Esophagus muscularis mucosa (tissue), 4 donors: ENCODE results near the gene TFAP2A. TPM values are rescaled to one million over a fixed set of nuclear protein-coding genes. Genes with fewer than 3 reads are reported as not detected.

Experiments
- DNase-seq: peaks from one replicate; pipeline ENCODE4 v3.0.0-alpha.2; 2017; ENCODE audit errors: extremely low spot score
- H3K27ac ChIP-seq, 4 donors: fragments of 200-600 bp; sonication (generic); replicated peaks in 1 of 4; 1 replicate in 3 of 4; 2 replicates in 1 of 4; pipeline ENCODE4 v1.5.1; 2016 to 2019; ENCODE audit warnings: mild to moderate bottlenecking in 1 of 4
- H3K27me3 ChIP-seq, 4 donors: fragments of 200-600 bp; sonication (generic); one replicate each; pipeline versions ENCODE4 v1.5.1 to v1.6.0; 2016 to 2019
- H3K36me3 ChIP-seq, 4 donors: fragments of 200-600 bp; sonication (generic); one replicate each; pipeline ENCODE4 v1.5.1; 2016 to 2019
- H3K4me1 ChIP-seq, 4 donors: fragments of 200-600 bp; sonication (generic); one replicate each; pipeline ENCODE4 v1.5.1; 2016 to 2019
- H3K4me3 ChIP-seq, 4 donors: fragments of 200-600 bp; sonication (generic); 1 replicate in 2 of 4; 2 replicates in 2 of 4; pipeline ENCODE4 v1.5.1; 2016 to 2019; ENCODE audit warnings: mild to moderate bottlenecking in 4 of 4, moderate library complexity in 1 of 4
- H3K9me3 ChIP-seq, 4 donors: fragments of 200-600 bp; sonication (generic); 1 replicate in 3 of 4; 2 replicates in 1 of 4; pipeline ENCODE4 v1.5.1; 2016 to 2019
- EP300 ChIP-seq: sonication (generic); formaldehyde crosslinking; IDR thresholded peaks from one replicate; pipeline ENCODE4 v1.6.1; 2017; ENCODE audit warnings: antibody characterized with exemption
- POLR2A ChIP-seq: fragments of 450-650 bp; IDR thresholded peaks from one replicate; pipeline ENCODE4 v1.6.1; 2017; ENCODE audit warnings: antibody characterized with exemption, moderate library complexity, mild to moderate bottlenecking, low read depth
- POLR2AphosphoS5 ChIP-seq, 2 donors: sonication (generic); formaldehyde crosslinking; IDR thresholded peaks; one replicate each; pipeline ENCODE4 v1.6.1; 2017; ENCODE audit warnings: antibody characterized with exemption in 2 of 2
- WGBS: methylation state at CpG from one replicate; pipeline ENCODE4 v1.1.5; 2018; 5-methylcytosine and 5-hydroxymethylcytosine counted together
- intact Hi-C: fragments of 100-400 bp; cut with DNase I; formaldehyde crosslinking; loops from one replicate; pipeline ENCODE4 v1.15.1; 2023
- total RNA-seq, 4 donors: library from RNA; depleted of rRNA; stranded (reverse); fragments of >200 nt; gene quantifications; one replicate each; pipeline versions ENCODE4 v1.1.0 to v1.2.1, GENCODE V29; 2016
- TF ChIP-seq, protein P1 (sequence below), 3 experiments: fragments of 200-600 bp in 2 of 3; fragments of 450-650 bp in 1 of 3; sonication (generic) in 2 of 3; IDR thresholded peaks; one replicate each; pipeline ENCODE4 v1.5.1; 2017 to 2019; ENCODE audit warnings: antibody characterized with exemption in 3 of 3, mild to moderate bottlenecking in 2 of 3, moderate library complexity in 1 of 3

Gene TFAP2A
- total RNA-seq, 4 donors from 2014 or later: 0.69 to 3.0 (median 1.3) TPM

DNA sequence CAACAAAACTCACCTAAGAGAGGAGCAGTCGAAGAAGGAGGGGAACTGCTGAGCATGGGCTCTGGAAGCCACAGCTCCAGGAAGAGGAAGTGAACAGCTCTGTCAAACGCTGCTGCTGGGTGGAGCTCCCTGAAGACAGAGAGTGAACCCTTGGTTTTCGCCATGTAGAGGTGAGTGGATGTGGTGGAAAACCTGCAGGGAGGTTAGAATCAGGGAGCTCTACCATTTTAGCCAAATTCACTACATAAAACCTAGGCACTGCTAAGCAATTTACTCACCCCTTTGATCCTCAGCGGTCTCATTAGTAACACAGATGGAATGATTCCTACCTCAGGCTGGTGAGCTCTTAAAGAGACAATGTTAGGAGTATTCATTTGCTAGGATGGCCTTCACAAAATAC lies 19.4 kb upstream of the TFAP2A start:
- TF ChIP-seq, protein P1, sequence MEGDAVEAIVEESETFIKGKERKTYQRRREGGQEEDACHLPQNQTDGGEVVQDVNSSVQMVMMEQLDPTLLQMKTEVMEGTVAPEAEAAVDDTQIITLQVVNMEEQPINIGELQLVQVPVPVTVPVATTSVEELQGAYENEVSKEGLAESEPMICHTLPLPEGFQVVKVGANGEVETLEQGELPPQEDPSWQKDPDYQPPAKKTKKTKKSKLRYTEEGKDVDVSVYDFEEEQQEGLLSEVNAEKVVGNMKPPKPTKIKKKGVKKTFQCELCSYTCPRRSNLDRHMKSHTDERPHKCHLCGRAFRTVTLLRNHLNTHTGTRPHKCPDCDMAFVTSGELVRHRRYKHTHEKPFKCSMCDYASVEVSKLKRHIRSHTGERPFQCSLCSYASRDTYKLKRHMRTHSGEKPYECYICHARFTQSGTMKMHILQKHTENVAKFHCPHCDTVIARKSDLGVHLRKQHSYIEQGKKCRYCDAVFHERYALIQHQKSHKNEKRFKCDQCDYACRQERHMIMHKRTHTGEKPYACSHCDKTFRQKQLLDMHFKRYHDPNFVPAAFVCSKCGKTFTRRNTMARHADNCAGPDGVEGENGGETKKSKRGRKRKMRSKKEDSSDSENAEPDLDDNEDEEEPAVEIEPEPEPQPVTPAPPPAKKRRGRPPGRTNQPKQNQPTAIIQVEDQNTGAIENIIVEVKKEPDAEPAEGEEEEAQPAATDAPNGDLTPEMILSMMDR (IDR thresholded peaks at IDR 0.05): no peak
- TF ChIP-seq POLR2A (no peak), POLR2AphosphoS5 (IDR thresholded peaks at IDR 0.05) (no peak), EP300 (no peak)
- no peak for DNase-seq
- H3K27ac ChIP-seq: no peak overlapping the region

DNA sequence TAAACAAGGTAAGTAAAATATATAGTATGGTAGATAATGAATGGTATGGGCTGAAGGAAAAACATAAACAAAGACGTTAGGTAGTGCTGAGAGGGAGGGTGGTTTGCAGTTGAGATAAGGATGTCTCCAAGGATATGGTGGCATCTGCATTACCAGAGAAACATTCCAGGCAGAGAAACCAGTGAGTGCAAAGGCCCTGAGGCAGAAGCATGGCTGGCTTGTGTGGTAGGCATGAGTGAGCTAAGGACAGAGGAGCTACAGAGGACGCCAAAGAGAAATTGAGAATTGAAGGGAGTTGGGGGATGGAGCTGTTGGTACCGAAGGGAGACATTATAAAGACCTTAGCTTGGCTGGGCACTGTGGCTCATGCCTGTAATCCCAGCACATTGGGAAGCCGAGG lies 18.4 kb upstream of the TFAP2A start:
- no peak for DNase-seq
- H3K9me3 ChIP-seq: no peaks in the 10 kb centered on the region
- TF ChIP-seq POLR2A (no peak), POLR2AphosphoS5 (IDR thresholded peaks at IDR 0.05) (no peak), EP300 (no peak)
- TF ChIP-seq, protein P1 (IDR thresholded peaks at IDR 0.05): no peak
- no peaks in the 10 kb centered on the region for H3K36me3 ChIP-seq
- no peak overlapping the region for H3K27ac ChIP-seq
- WGBS: 81% methylated on average over 4 of the region's 4 CpGs
- H3K4me1 ChIP-seq: peaks cover 0 to 4% (median 0%) of the 10 kb centered on the region in 4 donors
- H3K4me3 ChIP-seq: no peak overlapping the region
- intact Hi-C loops: no loop called here
- peaks cover 0 to 48% (median 0%) of the 10 kb centered on the region in 4 donors for H3K27me3 ChIP-seq

More for the DNA sequence above, 19.4 kb upstream of the TFAP2A start:
- intact Hi-C loops: no loop called here
- Histone ChIP-seq H3K36me3 (no peaks in the 10 kb centered on the region), H3K4me1 (peaks cover 0 to 4% (median 0%) of the 10 kb centered on the region in 4 donors), H3K27me3 (peaks cover 0 to 43% (median 0%) of the 10 kb centered on the region in 4 donors), H3K4me3 (no peak overlapping the region), H3K9me3 (no peaks in the 10 kb centered on the region)
- WGBS: 65% methylated on average over 4 of the region's 4 CpGs

DNA sequence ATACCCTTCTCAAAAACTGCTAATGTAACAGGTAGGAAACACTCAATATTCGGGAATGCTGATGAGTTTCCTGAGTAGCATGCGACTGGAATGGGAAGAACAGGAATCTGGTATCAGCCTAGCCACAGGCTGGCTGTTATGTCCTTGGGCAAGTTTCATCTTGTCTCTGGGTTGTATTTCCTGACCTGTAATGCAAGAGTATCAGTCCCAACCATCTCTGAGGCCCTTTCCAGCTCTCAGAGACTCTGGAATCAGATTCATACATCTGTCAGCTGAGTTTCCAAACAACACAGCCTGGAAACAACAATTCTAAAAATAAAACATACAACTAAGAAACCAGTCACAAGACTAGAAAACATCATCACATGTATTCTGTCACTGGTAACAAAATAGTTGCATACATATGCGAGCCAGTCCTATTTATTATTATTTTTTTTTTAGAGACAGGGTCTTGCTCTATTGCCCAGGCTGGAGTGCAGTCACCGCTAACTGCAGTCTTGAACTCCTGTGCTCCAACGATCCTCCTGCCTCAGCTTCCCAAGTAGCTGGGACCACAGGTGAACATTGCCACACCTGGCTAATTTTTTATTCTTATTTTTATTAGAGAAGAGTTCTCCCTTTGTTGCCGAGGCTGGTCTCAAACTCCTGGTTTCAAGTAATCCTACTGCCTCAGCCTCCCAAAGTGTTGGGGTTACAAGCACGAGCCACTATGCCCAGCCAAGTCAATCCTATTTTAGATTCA lies 16.7 kb upstream of the TFAP2A start:
- WGBS: 88% methylated on average over 7 of the region's 7 CpGs
- Histone ChIP-seq H3K27me3 (peaks cover 0 to 48% (median 2%) of the 10 kb centered on the region in 4 donors), H3K36me3 (no peaks in the 10 kb centered on the region), H3K27ac (no peak overlapping the region), H3K4me1 (peaks cover 0 to 8% (median 2%) of the 10 kb centered on the region in 4 donors), H3K9me3 (no peaks in the 10 kb centered on the region), H3K4me3 (no peak overlapping the region)
- TF ChIP-seq POLR2AphosphoS5 (IDR thresholded peaks at IDR 0.05) (no peak), POLR2A (no peak), EP300 (no peak)
- TF ChIP-seq, protein P1 (IDR thresholded peaks at IDR 0.05): no peak
- peak; percentile 64 for DNase-seq
- intact Hi-C loops: no loop called here

DNA sequence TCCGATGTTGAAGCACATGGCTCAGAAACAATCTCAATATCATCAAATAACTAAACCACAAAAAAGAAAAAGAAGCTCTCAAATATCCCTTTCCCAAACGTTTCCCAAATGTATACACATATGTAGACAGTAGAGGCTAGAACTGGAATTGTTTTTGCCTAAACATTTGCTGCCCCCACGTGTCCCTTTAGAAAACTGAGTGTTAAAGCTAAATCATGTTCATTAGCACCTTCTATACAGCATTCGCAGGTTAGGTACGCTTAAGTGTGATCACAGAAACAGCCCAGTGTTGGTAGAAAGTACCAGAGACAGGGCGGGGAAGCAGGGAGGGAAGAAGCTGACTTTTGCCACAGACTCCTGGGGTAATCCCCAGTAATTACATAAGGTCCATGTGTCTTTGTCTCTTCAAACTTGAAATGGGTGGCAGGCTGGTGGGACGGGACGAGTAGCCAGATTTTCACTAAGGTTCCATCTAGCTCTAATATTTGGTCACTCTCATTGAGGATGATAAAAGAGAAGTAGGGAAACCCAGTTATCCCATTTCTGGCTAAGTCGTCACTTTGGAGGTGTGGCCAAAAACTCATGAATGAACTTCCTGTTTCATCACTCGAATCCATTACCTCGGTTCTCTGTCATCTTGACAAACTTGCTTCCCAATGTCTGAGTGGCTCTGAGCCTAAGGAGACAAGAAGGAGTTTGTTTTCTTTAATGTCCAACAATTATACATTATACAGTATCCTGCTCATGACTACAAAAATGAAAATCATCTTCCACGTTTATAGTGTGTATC lies 15.0 kb upstream of the TFAP2A start:
- no peaks in the 10 kb centered on the region for H3K9me3 ChIP-seq
- intact Hi-C loops: loop anchor here (2.0 kb wide), 2 partner anchors 399 to 889 kb away; no protein-coding TSS in a partner anchor
- H3K27ac ChIP-seq: no peak overlapping the region
- WGBS: 20% methylated on average over 12 of the region's 12 CpGs
- H3K36me3 ChIP-seq: no peaks in the 10 kb centered on the region
- TF ChIP-seq, protein P1 (IDR thresholded peaks at IDR 0.05): peak; percentile 50 to 57 (median 57)
- TF ChIP-seq EP300: no peak
- TF ChIP-seq POLR2A: no peak
- H3K27me3 ChIP-seq: peaks cover 0 to 65% (median 10%) of the 10 kb centered on the region in 4 donors
- peak; percentile 45 for DNase-seq
- peak overlapping the region in 1 of 4 donors; percentile 26 for H3K4me3 ChIP-seq
- peaks cover 10 to 20% (median 17%) of the 10 kb centered on the region in 4 donors for H3K4me1 ChIP-seq
